IPS-20b (cell line): Measurements from ENCODE around the gene ABCA3.

Experiments
- H3K27ac ChIP-seq: one replicate; pipeline ENCODE4 v1.5.1; 2013; ENCODE audit warnings: low read length
- H3K27me3 ChIP-seq: 2 replicates; pipeline ENCODE4 v1.6.1; 2013; ENCODE audit warnings: mild to moderate bottlenecking, low read length, inconsistent platforms; ENCODE audit not compliant: insufficient read depth
- H3K36me3 ChIP-seq: 2 replicates; pipeline ENCODE4 v1.6.1; 2013; ENCODE audit warnings: low read depth, mild to moderate bottlenecking, inconsistent platforms, low read length, moderate library complexity; ENCODE audit not compliant: insufficient read depth
- H3K4me1 ChIP-seq: 2 replicates; pipeline ENCODE4 v1.6.1; 2013; ENCODE audit warnings: mild to moderate bottlenecking, control low read depth, inconsistent platforms, low read length, moderate library complexity; ENCODE audit not compliant: insufficient read depth
- H3K4me3 ChIP-seq: 2 replicates; pipeline ENCODE4 v1.5.1; 2013; ENCODE audit warnings: mild to moderate bottlenecking, low read length, inconsistent platforms
- H3K9ac ChIP-seq: 2 replicates; pipeline ENCODE4 v1.6.1; 2013; ENCODE audit warnings: low read depth, mild to moderate bottlenecking, inconsistent platforms, low read length, moderate library complexity
- H3K9me3 ChIP-seq: 2 replicates; pipeline ENCODE4 v1.6.1; 2013; ENCODE audit warnings: mild to moderate bottlenecking, low read depth, low read length, inconsistent platforms; ENCODE audit not compliant: insufficient read depth

Gene ABCA3

GRCh38 chr16:2233872-2234812 lies 106.4 kb downstream of the ABCA3 start:
- Histone ChIP-seq H3K9me3 (no peaks in the 10 kb centered on the region), H3K36me3 (peaks cover 27% of the 10 kb centered on the region), H3K9ac (no peak overlapping the region), H3K4me1 (peaks cover 3% of the 10 kb centered on the region; the same call in 1 of the 2 replicates), H3K4me3 (no peak overlapping the region), H3K27me3 (peaks cover 33% of the 10 kb centered on the region), H3K27ac (no peak overlapping the region)

GRCh38 chr16:2233046-2233775 lies 107.3 kb downstream of the ABCA3 start:
- no peak overlapping the region for H3K27ac ChIP-seq
- H3K4me3 ChIP-seq, result no peak overlapping the region
- H3K36me3 ChIP-seq, result peaks cover 31% of the 10 kb centered on the region
- H3K27me3 ChIP-seq, result peaks cover 25% of the 10 kb centered on the region
- no peak overlapping the region for H3K9ac ChIP-seq
- no peaks in the 10 kb centered on the region for H3K9me3 ChIP-seq
- H3K4me1 ChIP-seq, result peaks cover under 1% of the 10 kb centered on the region; the same call in 1 of the 2 replicates

GRCh38 chr16:2232094-2232990 lies 108.2 kb downstream of the ABCA3 start:
- Histone ChIP-seq H3K36me3 (peaks cover 31% of the 10 kb centered on the region), H3K27me3 (peaks cover 17% of the 10 kb centered on the region), H3K4me3 (no peak overlapping the region), H3K9me3 (no peaks in the 10 kb centered on the region), H3K9ac (no peak overlapping the region), H3K4me1 (no peaks in the 10 kb centered on the region; the same call in 1 of the 2 replicates), H3K27ac (no peak overlapping the region)

- no peak overlapping the region for H3K4me3 ChIP-seq
- no peaks in the 10 kb centered on the region for H3K9me3 ChIP-seq
- H3K27me3 ChIP-seq, result peaks cover 6% of the 10 kb centered on the region
- no peaks in the 10 kb centered on the region; the same call in 1 of the 2 replicates for H3K4me1 ChIP-seq
- peaks cover 31% of the 10 kb centered on the region for H3K36me3 ChIP-seq
- no peak overlapping the region for H3K9ac ChIP-seq
- H3K27ac ChIP-seq, result no peak overlapping the region
These were observed 109.3 kb downstream of the ABCA3 start for GRCh38 chr16:2231016-2231931.

GRCh38 chr16:2230376-2230775 lies 110.2 kb downstream of the ABCA3 start:
- Histone ChIP-seq H3K4me3 (no peak overlapping the region), H3K4me1 (no peaks in the 10 kb centered on the region), H3K9me3 (no peaks in the 10 kb centered on the region), H3K27ac (no peak overlapping the region), H3K9ac (no peak overlapping the region), H3K27me3 (no peaks in the 10 kb centered on the region), H3K36me3 (peaks cover 31% of the 10 kb centered on the region)

GRCh38 chr16:2229632-2230250 lies 110.8 kb downstream of the ABCA3 start:
- Histone ChIP-seq H3K9ac (no peak overlapping the region), H3K9me3 (no peaks in the 10 kb centered on the region), H3K27ac (no peak overlapping the region), H3K4me3 (no peak overlapping the region), H3K4me1 (no peaks in the 10 kb centered on the region), H3K36me3 (peaks cover 31% of the 10 kb centered on the region), H3K27me3 (no peaks in the 10 kb centered on the region)

- Histone ChIP-seq H3K36me3 (peaks cover 31% of the 10 kb centered on the region), H3K4me1 (no peaks in the 10 kb centered on the region), H3K9ac (no peak overlapping the region), H3K27me3 (no peaks in the 10 kb centered on the region), H3K4me3 (no peak overlapping the region), H3K27ac (no peak overlapping the region), H3K9me3 (no peaks in the 10 kb centered on the region)
These were observed 111.4 kb downstream of the ABCA3 start for GRCh38 chr16:2229091-2229490.

- no peak overlapping the region for H3K27ac ChIP-seq
- no peaks in the 10 kb centered on the region for H3K9me3 ChIP-seq
- peaks cover 31% of the 10 kb centered on the region for H3K36me3 ChIP-seq
- no peaks in the 10 kb centered on the region for H3K27me3 ChIP-seq
- no peak overlapping the region for H3K9ac ChIP-seq
- H3K4me3 ChIP-seq, result no peak overlapping the region
- no peaks in the 10 kb centered on the region for H3K4me1 ChIP-seq
These were observed 112.2 kb downstream of the ABCA3 start for GRCh38 chr16:2228161-2228824.

GRCh38 chr16:2226918-2227317 lies 113.6 kb downstream of the ABCA3 start:
- Histone ChIP-seq H3K4me1 (no peaks in the 10 kb centered on the region), H3K27me3 (no peaks in the 10 kb centered on the region), H3K4me3 (no peak overlapping the region), H3K27ac (no peak overlapping the region), H3K9ac (no peak overlapping the region), H3K36me3 (peaks cover 19% of the 10 kb centered on the region), H3K9me3 (no peaks in the 10 kb centered on the region)

- Histone ChIP-seq H3K9me3 (no peaks in the 10 kb centered on the region), H3K9ac (no peak overlapping the region), H3K27me3 (no peaks in the 10 kb centered on the region), H3K36me3 (peaks cover 14% of the 10 kb centered on the region), H3K4me3 (no peak overlapping the region), H3K27ac (no peak overlapping the region), H3K4me1 (no peaks in the 10 kb centered on the region)
These were observed 114.2 kb downstream of the ABCA3 start for GRCh38 chr16:2226245-2226793.
